Psoas muscle (tissue), 8 donors: ENCODE data around the gene TBCK. TPM values are rescaled to one million over a fixed set of nuclear protein-coding genes. Genes with fewer than 3 reads are reported as not detected.

Experiments used
- ATAC-seq, 4 donors: fragments of 200-7000 bp; cut with Tn5 transposase; one replicate each; pipeline ENCODE4 v1.9.1; 2020; ENCODE audit warnings: moderate library complexity in 3 of 4, mild to moderate bottlenecking in 2 of 4
- DNase-seq, 2 donors: peaks; one replicate each; pipeline ENCODE4 v3.0.0-alpha.2; 2020
- H3K27ac ChIP-seq: fragments of 200-600 bp; one replicate; pipeline ENCODE4 v1.8.0; 2022
- H3K27me3 ChIP-seq, 3 donors: fragments of 200-600 bp in 1 of 3; one replicate each; pipeline versions ENCODE4 v1.6.1 to v1.8.0; 2013 to 2022; ENCODE audit warnings: low read length in 2 of 3, mild to moderate bottlenecking in 2 of 3, moderate library complexity in 1 of 3; ENCODE audit not compliant: insufficient read depth in 3 of 3
- H3K36me3 ChIP-seq, 2 donors: fragments of 200-600 bp in 1 of 2; one replicate each; pipeline versions ENCODE4 v1.6.1 to v1.8.0; 2013 to 2022; ENCODE audit warnings: low read depth in 1 of 2, mild to moderate bottlenecking in 1 of 2, moderate library complexity in 1 of 2; ENCODE audit not compliant: insufficient read depth in 1 of 2
- H3K4me1 ChIP-seq: fragments of 200-600 bp; one replicate; pipeline ENCODE4 v1.8.0; 2022
- H3K4me3 ChIP-seq: fragments of 200-600 bp; one replicate; pipeline ENCODE4 v1.8.0; 2022; ENCODE audit warnings: mild to moderate bottlenecking
- H3K9me3 ChIP-seq: fragments of 200-600 bp; one replicate; pipeline ENCODE4 v1.8.0; 2022
- WGBS, 3 donors: extraction: QIAGEN DNeasy Blood & Tissue Kit; methylation state at CpG; one replicate each; pipeline versions ENCODE4 v1.1.6 to v1.1.7; 2013; 5-methylcytosine and 5-hydroxymethylcytosine counted together
- intact Hi-C, 2 donors: fragments of 100-400 bp; cut with DNase I; formaldehyde crosslinking; loops; one replicate each; pipeline versions ENCODE4 v1.11.0 to v1.14.2; 2022
- polyA plus RNA-seq, 3 donors: library from polyadenylated mRNA; stranded (reverse); fragments of 200-250 nt; gene quantifications; one replicate each; pipeline ENCODE4 v1.2.3, GENCODE V29; 2013
- total RNA-seq, 4 donors: library from RNA; stranded (reverse); fragmentation: NEBNext Ultra II Directional in 2 of 4; extraction: Animal tissue kit (Norgen Biotek cat#: 25700) in 2 of 4; gene quantifications; one replicate each; pipeline versions ENCODE4 v1.2.1 to v1.2.4, GENCODE V29; 2021 to 2023
- TF ChIP-seq, protein P1 (sequence below): fragments of 200-600 bp; IDR thresholded peaks from one replicate; pipeline ENCODE4 v1.8.0; 2022; ENCODE audit warnings: antibody characterized with exemption
- donor health status: healthy with polysubstance abuse.
- donor health status: DM: no; HTN: no; CAD: no; lungs with moderate emphysema.
- donor health status: Bipolar disorder and iron deficiency.
- donor health status: healthy.
- donor health status: DM: yes; HTN: yes; CAD: no.
- donor health status: DM: no; HTN: no; CAD: no.
- donor health status: DM: no; HTN: no; CAD: no.
- donor health status: DM: yes; HTN: yes; CAD: no.

The TBCK gene
- total and polyA plus RNA-seq, 7 donors: 1.9 to 16.8 (median 9.7) TPM

DNA sequence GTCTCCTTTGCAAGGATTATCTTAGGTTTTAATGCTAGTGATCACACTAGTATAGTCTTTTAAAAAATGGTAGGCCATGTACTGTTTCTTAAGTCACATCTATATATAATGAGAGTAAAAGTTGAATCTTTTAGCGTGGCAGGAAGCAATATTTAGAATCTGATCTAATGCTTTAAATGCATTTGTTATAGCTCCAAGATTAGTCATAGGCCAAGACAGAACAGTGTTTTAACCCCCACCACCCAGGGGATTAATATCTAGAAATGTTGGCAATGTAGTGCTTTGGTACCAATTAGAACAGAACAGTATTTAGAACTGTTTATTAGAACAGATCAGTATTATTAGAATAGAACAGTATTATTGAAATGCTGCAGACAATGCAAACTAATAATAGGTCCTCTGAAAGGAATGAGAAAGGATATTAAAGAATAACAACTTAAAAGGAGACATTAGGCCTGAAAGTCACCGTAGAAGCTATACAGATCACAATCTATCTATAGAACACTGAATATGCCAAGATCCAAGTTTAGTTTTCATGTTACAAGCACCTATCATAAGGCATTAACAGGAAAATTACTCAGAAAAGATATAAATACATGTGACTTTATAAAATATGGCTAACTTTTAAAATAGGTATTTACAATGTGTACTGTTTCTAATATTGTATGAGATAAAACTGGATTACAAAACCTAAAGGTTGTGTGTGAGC lies 274.6 kb downstream of the TBCK start:
- H3K27me3 ChIP-seq: no peaks in the 10 kb centered on the region
- intact Hi-C loops: no loop called here
- no peaks in the 10 kb centered on the region for H3K9me3 ChIP-seq
- DNase-seq (no peak), ATAC-seq (peak in 3 of 4 donors; percentile 33 to 81 (median 67))
- peaks cover 0 to 4% of the 10 kb centered on the region in 2 donors for H3K36me3 ChIP-seq
- H3K4me3 ChIP-seq: no peak overlapping the region
- peaks cover 5% of the 10 kb centered on the region for H3K4me1 ChIP-seq
- no peak overlapping the region for H3K27ac ChIP-seq
- TF ChIP-seq, protein P1, sequence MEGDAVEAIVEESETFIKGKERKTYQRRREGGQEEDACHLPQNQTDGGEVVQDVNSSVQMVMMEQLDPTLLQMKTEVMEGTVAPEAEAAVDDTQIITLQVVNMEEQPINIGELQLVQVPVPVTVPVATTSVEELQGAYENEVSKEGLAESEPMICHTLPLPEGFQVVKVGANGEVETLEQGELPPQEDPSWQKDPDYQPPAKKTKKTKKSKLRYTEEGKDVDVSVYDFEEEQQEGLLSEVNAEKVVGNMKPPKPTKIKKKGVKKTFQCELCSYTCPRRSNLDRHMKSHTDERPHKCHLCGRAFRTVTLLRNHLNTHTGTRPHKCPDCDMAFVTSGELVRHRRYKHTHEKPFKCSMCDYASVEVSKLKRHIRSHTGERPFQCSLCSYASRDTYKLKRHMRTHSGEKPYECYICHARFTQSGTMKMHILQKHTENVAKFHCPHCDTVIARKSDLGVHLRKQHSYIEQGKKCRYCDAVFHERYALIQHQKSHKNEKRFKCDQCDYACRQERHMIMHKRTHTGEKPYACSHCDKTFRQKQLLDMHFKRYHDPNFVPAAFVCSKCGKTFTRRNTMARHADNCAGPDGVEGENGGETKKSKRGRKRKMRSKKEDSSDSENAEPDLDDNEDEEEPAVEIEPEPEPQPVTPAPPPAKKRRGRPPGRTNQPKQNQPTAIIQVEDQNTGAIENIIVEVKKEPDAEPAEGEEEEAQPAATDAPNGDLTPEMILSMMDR: no peak
- 12 to 22% (median 20%) methylated on average over 2 of the region's 2 CpGs for WGBS, 3 donors

DNA sequence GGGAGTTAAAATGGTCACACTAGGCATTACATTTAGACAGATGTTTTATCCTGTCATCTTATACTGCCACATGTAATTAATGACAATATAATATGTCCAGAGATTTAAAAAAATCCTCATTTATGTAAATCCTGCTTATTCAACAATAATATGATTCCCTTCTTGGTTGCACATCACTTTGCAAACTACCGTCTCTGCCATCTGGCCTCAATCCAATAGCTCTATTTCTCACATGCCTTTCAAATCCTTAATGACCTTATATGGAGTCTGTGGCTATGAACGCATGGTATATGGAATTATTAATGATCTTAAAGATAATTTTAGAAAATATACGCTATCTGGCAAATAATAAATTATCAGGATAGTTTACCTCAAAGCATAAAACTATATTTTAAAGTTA lies 276.2 kb downstream of the TBCK start:
- TF ChIP-seq, protein P1: no peak
- no peaks in the 10 kb centered on the region for H3K9me3 ChIP-seq
- intact Hi-C loops: no loop called here
- H3K36me3 ChIP-seq: no peaks in the 10 kb centered on the region
- no peak overlapping the region for H3K4me3 ChIP-seq
- no peaks in the 10 kb centered on the region for H3K27me3 ChIP-seq
- DNase-seq (no peak), ATAC-seq (no peak)
- WGBS, 3 donors: 31 to 57% (median 42%) methylated on average over 3 of the region's 3 CpGs
- peaks cover 5% of the 10 kb centered on the region for H3K4me1 ChIP-seq
- H3K27ac ChIP-seq: no peak overlapping the region

DNA sequence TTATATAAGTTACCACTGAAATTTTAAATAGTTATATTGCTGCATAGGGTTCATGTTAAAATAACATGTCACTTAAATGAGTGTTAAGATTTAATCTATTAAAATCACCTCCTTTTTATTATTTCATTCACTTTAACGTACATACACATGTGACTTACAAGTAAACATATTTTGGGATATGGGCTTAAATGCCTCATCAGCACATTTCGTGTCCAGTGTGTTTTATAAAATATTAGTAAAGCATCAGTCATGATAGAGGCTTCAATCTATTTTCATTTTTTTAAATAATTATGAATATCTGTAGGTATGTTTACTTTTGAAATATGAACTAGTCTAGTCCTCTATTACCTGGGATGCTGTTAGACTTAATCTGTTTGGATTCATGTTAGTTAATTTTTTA lies 277.1 kb downstream of the TBCK start:
- 90 to 91% (median 91%) methylated on average over 2 of the region's 2 CpGs for WGBS, 3 donors
- TF ChIP-seq, protein P1: no peak
- no peaks in the 10 kb centered on the region for H3K9me3 ChIP-seq
- DNase-seq (no peak), ATAC-seq (no peak)
- H3K27me3 ChIP-seq: no peaks in the 10 kb centered on the region
- intact Hi-C loops: no loop called here
- peaks cover 5% of the 10 kb centered on the region for H3K4me1 ChIP-seq
- H3K27ac ChIP-seq: no peak overlapping the region
- H3K4me3 ChIP-seq: no peak overlapping the region
- no peaks in the 10 kb centered on the region for H3K36me3 ChIP-seq

DNA sequence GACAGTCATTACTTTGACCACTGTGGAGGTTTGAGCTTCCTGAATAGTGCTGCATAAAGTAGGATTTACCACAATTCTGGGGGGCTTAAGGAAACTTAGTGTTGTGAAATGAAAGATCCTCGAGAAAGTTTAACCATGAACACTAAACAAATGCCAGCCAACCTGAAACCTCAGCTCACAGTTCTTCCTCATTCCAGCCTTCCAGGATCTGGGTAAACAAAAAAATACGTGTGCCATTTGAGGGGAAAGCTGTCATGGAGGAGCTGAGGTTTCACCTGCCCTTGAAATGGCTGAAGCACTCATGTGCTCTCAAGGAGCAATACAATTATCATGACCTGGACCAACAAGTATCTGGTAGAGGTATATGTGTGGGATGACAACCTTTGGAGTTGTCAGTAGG lies 278.0 kb downstream of the TBCK start:
- no peaks in the 10 kb centered on the region for H3K36me3 ChIP-seq
- peaks cover 5% of the 10 kb centered on the region for H3K4me1 ChIP-seq
- ATAC-seq (no peak), DNase-seq (no peak)
- WGBS, 3 donors: 57 to 67% (median 61%) methylated on average over 2 of the region's 2 CpGs
- no peaks in the 10 kb centered on the region for H3K27me3 ChIP-seq
- H3K9me3 ChIP-seq: no peaks in the 10 kb centered on the region
- H3K27ac ChIP-seq: no peak overlapping the region
- TF ChIP-seq, protein P1: no peak
- intact Hi-C loops: no loop called here
- no peak overlapping the region for H3K4me3 ChIP-seq

DNA sequence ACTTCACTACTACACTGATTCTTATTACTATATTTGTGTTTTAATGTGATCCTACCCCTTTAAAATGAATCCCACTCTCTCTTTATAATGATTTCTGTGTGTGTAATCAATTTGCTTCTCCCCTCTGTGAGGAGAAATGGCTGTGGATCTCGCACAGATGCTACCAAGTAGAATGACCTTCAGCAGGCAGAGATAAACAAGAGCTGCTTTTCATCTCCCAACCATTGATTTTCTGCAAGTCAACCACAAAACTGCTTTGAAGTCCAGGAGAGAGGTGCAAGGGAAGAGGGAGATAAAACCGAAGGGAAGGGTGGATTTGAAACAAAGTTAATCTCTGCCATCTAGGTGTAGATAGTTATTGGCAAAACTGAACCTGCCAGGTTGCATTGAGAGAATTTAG lies 279.2 kb downstream of the TBCK start:
- Histone ChIP-seq H3K4me3 (no peak overlapping the region), H3K36me3 (no peaks in the 10 kb centered on the region), H3K27ac (no peak overlapping the region), H3K9me3 (no peaks in the 10 kb centered on the region), H3K4me1 (peaks cover 2% of the 10 kb centered on the region), H3K27me3 (no peaks in the 10 kb centered on the region)
- no peak for ATAC-seq
- DNase-seq: no peak
- intact Hi-C loops: no loop called here
- TF ChIP-seq, protein P1: no peak
- 45 to 74% (median 52%) methylated on average over 2 of the region's 2 CpGs for WGBS, 3 donors
